Suppressor macrophage treated with lipopolysaccharide for 4 hours (primary cell): Measurements from ENCODE around the gene GRWD1.
A peak's percentile ranks its signal among the peaks of the same experiment; 100 is the strongest.

Experiments used
- DNase-seq: peaks from one replicate; pipeline ENCODE4 v3.0.0-alpha.2; 2020

The GRWD1 gene

DNA sequence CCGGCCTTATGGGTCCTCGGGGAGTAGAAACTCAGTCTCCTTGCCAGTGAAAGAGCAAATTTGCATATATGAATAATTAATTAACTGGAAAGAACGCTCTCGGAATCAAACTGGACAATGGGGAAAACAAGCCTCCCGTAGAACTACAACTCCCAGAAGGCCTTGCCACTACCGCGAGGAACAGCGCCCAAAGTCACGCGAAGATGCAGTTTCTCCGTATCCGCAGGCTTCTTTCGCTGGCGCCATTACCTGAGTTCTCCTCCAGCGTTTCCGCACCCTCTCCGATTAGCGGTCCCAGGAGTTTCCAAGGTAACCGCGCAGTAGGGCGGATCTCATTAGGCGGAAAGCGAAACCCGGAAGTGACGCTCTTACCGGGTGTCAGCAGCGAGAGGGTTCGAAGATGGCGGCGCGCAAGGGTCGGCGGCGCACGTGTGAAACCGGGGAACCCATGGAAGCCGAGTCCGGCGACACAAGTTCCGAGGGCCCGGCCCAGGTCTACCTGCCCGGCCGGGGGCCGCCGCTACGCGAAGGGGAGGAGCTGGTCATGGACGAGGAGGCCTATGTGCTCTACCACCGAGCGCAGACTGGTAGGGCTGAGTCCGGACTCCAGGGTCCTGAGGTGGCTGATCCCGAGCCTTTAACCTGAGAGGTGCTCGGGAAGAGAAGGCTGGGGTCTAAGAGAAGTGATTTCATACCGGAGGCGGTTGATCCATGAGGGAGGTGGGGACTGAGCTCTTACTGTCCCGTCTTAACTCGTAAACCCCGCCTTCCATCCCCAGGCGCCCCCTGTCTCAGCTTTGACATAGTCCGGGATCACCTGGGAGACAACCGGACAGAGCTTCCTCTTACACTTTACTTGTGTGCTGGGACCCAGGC, at the start of gene GRWD1:
GRWD1 (plus strand) TSS at position 378 of the 876 bp plus-strand sequence; CDS start at position 401, 23 bp downstream.
- peak; percentile 95 for DNase-seq

DNA sequence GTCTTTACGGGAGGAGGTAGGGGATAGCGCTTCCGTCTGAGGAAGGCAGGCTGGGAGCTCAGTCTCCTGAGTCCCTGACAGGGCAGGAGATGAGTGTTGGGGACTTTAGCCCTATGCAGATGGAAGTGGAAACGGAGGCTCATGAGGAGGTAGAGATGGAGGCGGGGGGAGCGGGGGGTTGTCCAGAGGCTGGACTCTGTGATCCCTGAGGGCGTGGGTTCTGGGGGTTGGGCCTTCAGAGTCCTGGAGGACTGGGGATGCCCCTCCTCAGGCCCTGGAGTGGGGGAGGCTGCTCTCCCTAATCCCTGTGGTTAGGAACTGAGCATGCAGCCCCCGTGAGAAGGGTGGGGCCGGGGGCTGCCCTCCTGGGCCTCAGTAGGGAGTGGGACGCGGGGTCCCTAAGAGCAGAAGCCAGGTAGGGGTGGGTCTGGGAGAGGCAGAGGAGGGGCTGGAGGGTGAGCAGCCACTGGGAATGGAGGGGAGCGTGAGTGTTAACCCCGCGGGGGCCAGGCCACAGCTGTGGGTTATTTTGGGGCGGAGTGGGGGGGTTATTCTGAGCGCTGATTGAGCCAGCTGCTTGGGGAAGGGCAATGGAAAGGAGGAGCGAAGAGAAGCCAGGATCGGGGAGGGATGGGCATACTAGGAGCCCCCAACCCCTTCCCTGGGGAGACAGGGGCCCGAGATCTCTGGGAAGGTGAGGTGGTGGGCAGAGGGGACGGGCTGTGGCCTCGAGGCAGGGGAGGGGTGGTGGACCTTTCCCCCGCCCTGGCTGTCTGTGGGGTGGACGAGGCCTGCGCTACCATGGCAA, 49.6 kb upstream of the GRWD1 start:
- DNase-seq, result no peak

DNA sequence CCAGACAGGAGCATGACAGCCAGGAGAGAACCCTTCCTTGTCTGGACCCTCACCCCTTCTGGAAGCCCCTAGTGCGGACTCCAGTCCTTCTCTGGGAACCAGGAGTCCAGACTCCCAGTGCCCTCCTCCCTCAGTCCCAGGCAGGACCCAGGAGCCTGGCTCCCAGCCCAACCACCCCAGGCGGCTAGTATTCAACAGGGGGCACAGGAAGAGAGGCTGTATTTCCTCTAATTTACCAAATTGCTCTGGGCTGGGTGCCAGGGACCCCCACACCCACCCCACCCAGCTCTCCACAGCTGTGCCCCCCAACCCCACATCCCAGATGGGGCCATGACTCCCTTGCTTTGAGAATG, 49.0 kb upstream of the GRWD1 start:
- no peak for DNase-seq

DNA sequence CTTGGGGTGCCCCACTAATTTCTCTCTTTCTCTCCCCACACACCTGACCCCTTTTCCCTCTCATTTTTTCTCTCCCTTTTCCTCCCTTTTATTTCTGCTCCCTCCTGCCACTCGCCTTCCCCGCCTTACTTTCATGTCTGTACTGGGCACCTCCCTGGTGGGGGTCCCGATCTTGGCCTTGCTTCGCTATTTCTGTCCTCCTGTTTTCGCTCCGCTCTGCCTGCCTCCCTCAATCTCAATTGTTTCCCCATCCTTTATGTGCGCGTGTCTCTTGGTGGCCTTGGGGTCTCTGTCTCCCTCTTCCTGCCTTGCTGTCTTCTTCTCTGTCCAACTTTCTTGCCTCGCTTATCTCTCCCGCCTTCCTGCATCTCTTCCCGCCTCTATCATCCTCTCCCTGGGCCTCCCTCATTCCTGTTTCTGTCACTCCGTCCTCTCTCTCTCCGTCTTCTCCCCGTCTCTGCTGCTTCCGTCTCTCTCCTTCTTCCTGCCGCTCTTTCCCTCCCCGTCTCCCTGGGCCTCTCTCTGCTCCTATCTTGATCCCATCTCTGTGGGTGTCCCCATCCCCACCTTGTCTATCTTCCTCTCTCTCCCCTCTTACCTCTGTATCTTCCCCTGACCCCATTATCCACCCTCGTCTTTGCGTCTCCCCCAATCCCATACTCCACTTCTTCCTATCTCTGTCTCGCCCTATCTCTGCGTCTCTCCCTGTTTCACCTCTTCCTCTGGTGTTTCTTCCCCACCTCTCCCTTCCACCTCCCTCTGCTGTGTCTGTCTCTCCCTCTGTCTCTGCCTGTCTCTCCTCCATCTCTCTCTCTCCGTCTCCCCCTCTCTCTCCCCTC, 48.3 kb upstream of the GRWD1 start:
- DNase-seq, result no peak

DNA sequence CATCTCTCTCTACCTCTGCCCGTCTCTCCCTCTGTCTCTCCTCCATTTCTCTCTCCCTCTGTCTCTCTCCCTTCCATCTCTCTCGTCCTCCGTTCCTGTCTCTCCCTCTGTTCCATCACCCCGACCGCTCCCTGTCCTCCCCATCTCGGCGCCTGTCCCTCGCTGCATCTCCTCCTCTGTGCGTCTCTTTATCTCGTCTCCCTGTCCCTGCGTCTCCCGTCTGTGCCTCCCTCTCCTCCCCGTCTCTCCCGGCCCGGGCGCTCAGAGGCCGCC, 47.7 kb upstream of the GRWD1 start:
- DNase-seq, result no peak

DNA sequence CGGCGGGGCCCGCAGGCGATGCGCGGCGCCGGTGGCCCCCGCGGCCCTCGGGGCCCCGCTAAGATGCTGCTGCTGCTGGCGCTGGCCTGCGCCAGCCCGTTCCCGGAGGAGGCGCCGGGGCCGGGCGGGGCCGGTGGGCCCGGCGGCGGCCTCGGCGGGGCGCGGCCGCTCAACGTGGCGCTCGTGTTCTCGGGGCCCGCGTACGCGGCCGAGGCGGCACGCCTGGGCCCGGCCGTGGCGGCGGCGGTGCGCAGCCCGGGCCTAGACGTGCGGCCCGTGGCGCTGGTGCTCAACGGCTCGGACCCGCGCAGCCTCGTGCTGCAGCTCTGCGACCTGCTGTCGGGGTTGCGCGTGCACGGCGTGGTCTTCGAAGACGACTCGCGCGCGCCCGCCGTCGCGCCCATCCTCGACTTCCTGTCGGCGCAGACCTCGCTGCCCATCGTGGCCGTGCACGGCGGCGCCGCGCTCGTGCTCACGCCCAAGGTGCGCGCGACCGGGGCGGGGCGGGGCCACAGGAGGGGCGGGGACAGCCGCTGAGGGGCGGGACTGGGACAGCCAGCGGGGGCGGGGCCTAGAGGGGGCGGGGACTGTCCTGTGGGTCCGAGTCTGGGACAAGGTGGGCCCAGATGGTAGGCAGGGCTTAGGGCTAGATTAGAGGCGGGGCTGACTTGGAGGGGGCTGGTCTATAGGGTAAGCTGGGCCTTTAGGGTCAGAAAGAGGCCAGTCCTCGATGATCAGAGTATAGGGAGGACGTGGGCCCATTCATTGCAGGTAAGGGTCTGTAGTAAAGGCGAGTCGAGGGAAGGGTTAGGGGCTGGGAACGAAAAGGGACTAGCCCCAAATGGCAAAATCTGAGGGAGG, 47.2 kb upstream of the GRWD1 start:
- peak; percentile 76 for DNase-seq

DNA sequence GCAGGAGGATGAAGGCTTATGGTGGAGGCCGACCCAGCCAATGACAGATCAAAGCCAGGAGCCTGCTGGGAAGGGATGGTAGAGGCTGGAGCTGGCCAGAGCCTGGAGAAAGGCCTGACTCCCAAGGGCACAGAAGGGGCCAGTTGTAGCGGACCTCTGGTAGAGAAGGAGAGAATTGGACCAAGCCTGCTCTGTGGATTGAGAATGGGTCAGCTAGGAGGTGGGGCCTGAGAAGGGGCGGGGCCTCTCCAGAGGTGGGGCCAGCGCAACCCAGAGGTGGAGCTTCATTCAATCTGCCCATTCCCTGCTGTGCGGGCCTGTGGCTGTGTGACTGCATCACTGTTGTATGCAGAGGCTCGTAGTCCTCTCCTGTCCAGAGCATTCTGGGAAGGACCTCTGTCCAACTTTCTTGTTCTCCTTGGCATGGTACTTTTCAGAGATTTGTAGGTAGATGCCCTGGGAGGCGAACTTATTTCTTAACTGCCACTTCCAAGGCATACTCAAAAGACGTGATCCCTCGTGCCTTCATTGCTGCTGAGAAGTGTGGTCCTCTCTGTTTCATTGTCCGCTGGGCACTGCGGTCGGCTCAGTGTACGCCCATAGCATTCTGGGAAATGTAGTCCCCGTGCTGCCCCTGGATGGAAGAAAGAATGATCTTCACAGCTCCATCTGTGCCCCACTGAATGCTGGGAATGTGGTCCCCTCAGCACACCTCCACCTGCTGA, 45.6 kb upstream of the GRWD1 start:
- DNase-seq, result no peak

DNA sequence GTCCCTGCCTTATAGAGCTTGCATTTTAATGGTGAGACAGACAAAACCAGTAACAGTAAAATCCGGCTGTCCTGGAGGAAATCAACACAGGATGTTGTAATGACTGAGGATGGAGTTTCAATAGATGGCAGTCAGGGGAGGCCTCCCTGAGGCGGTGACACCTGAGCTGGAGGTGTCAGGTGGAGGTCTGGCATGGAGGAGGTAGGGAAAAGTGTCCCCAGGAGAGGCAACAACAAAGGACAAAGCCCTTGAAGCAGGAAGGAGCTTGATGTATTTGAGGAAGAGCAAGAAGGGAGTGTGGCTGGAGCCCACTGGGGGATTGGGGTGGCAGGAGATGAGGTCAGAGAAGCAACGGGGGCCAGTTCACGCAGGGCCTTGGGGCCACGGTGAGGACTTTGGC, 44.5 kb upstream of the GRWD1 start:
- no peak for DNase-seq

DNA sequence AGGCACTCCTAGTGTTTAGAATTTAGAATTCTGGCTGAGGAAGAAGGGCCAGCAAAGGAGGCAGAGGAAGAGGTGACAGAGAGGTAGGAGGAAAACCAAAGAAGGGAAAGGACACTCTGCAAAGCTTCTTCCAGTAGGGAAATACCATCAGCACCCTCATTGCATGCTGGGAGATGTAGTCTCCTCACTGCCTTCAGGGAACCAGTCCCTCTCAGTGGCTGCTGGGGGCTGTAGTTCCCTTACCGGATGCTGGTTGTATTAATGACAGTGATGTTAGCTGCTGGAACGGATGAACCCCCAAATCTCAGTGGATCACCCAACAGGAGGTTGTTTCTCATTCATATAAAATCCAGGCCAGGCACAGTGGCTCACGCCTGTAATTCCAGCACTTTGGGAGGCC, 42.2 kb upstream of the GRWD1 start:
- DNase-seq, result peak; percentile 66

DNA sequence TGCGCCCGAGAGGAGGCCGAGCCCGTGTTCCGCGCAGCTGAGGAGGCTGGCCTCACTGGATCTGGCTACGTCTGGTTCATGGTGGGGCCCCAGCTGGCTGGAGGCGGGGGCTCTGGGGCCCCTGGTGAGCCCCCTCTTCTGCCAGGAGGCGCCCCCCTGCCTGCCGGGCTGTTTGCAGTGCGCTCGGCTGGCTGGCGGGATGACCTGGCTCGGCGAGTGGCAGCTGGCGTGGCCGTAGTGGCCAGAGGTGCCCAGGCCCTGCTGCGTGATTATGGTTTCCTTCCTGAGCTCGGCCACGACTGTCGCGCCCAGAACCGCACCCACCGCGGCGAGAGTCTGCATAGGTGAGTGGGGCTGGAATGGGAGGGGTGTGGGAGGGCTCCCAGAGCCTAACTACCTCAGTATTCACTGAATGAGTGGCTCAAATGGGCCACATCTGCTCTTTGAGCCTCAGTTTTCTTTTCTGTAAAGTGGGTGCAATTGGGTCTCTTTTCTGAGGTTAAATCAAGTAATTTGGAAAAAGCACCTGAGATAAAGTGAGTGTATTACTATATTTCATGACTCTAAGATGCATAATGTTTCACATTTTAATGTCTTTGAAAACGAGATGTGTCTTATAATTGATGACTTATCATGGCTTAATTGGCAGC, 40.6 kb upstream of the GRWD1 start:
- no peak for DNase-seq

DNA sequence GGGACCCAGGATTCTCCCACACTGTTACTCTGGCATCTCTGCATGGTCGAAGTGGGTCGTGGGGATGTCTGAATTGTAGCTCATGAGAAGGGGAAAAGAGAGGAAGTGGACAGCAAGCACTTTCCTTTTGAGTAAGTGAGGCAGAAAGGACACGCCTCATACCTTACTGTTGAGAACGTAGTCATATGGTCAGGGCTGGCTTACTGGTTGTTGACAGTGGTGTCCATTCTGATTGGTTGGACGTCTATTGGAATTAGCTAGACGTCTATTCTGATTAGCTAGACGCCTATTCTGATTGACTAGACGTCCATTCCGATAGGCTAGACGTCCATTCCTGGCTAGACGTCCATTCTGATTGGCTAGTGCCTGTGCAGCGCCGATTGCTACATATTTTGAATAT, 39.9 kb upstream of the GRWD1 start:
- DNase-seq, result peak; percentile 41

DNA sequence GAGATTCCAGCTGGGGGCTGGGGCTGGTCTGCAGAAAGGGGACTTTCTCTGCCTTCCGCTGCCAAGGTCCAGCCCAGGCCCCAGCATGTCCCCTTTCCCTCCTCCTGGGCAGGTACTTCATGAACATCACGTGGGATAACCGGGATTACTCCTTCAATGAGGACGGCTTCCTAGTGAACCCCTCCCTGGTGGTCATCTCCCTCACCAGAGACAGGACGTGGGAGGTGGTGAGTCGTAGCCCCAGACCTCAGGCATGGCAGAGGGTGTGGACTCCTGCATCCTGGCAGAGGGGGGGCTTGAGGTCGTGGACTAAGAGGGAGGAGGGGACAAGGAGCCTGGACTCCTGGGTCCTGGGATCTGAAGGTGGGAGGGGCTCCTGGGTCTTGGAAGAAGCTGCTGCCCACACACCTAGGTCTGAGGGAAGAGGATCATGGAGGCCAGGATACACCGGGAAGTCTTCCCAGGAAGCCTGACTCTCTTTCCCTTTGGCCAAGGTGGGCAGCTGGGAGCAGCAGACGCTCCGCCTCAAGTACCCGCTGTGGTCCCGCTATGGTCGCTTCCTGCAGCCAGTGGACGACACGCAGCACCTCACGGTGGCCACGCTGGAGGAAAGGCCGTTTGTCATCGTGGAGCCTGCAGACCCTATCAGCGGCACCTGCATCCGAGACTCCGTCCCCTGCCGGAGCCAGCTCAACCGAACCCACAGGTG, 31.8 kb upstream of the GRWD1 start:
- DNase-seq, result no peak

DNA sequence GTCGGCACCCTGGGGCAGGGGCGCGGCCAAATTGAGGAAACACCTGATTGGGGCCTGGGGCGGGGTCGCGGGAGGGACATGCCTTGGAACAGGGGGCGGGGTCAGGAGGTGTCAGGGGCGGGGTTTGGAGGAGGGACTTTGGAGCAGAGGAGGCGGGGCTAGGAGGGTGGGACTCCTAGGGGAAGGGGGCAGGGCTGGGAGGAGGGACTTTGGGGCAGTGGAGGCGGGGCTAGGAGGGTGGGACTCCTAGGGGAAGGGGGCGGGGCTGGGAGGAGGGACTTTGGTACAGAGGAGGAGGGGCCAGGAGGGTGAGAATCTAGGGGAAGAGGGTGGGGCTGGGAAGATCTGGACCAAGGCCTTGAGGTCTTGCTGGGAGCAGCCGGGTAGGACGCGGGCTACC, 30.4 kb upstream of the GRWD1 start:
- peak; percentile 93 for DNase-seq

DNA sequence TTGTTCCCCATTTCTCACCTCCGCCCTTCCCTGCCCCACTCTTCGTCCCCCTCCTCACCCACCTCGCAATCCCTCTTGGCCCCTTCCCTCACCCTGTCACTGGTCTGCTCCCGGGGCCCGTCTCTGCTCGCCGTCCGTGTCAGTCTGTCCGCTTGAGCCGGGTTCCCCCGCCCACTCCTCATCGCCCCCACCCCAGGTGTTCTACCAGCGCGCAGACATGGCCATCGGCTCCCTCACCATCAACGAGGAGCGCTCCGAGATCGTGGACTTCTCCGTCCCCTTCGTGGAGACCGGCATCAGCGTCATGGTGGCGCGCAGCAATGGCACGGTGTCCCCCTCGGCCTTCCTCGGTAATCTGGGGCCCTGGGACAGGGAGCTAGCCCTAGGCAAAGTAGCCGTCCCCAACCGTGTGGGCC, 30.0 kb upstream of the GRWD1 start:
- DNase-seq, result no peak

DNA sequence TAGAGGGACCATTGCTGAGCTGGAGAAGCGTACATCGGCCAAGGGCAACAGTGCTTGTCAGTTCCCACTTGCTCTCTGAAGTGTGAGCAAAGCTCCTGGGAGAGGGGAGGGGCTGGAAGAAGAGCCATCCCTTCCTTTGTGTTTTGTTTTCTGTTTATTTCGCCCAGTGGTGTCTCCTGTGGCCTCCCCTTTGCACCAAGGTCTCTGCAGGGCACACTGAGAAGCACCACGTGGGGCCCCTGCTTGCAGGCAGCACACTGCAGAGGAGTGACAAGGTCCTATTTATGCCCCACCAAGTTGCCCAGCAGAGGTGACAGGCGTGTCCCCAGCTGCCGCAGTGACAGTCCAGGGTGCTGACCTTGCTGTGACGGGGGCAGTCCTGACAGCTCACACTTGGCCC, 28.4 kb upstream of the GRWD1 start:
- no peak for DNase-seq

DNA sequence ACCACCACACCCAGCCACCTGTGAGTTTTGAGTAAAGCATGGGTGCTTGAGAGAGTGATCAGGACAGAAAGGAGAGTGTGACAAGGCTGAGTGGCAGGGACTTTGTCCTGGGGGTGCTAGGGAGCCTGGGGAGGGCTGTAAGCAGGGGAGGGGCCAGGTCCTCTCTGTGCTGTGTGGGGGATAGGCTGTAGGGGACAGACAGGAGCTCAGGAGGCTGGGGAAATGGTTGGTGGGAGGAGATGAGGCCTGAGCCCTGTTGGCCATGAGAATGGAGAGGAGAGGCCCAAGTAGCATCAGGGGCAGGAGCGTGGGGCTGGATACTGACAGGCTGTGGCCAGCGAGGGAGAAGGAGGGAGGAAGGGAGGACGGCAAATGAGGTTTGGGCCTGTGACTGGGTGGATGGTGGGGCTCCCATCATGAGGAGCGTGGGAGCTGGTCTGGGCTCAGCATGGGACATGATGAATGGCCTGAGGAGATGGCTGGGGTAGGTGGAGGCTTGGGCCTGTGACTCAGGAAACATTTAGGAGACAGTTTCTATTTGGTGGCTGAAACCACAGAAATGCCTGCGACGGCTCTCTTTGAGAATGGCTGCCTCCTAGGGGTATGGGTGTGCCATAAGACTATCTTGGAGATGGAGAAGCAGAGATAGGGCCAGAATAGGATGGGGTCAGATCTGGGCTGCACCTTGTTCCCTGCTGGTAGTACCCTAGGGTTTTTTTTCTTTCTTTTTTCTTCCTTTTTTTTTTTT, 27.3 kb upstream of the GRWD1 start:
- DNase-seq, result peak; percentile 42

DNA sequence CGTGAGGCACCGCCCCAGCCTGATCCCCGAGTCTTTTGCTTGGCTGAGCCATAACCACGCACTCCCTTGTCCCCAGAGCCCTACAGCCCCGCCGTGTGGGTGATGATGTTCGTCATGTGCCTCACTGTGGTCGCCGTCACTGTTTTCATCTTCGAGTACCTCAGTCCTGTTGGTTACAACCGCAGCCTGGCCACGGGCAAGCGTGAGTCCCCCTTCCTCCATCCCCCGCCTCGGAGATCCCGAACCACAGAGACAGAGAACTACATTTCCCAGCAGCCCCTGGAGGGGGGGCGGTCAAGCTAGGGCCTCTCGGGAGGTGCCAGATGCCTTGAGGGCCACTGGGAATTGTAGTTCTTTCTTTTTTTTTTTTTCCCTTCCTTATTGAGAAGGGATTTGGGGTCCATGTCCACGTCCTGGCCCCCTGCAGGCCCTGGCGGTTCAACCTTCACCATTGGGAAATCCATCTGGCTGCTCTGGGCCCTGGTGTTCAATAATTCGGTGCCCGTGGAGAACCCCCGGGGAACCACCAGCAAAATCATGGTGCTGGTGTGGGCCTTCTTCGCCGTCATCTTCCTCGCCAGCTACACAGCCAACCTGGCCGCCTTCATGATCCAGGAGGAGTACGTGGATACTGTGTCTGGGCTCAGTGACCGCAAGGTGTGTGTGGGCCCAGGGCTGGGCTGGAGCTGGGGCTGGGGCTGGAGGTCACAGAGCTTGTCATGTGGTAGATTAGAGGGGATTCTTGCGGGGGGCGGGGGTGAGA, 26.4 kb upstream of the GRWD1 start:
- peak; percentile 67 for DNase-seq

DNA sequence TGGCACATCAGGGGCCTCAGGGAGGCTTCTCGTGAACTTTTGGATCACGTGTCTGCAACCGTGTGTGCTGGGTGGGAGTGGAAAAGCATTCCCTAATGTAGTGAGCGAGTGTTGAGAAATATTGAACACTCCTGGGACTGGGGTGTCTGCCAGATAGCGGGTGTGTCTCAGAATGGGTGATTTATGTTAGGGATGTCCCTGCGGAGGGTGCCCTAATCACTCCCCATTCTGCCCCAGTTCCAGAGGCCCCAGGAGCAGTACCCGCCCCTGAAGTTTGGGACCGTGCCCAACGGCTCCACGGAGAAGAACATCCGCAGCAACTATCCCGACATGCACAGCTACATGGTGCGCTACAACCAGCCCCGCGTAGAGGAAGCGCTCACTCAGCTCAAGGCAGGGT, 24.2 kb upstream of the GRWD1 start:
- no peak for DNase-seq

DNA sequence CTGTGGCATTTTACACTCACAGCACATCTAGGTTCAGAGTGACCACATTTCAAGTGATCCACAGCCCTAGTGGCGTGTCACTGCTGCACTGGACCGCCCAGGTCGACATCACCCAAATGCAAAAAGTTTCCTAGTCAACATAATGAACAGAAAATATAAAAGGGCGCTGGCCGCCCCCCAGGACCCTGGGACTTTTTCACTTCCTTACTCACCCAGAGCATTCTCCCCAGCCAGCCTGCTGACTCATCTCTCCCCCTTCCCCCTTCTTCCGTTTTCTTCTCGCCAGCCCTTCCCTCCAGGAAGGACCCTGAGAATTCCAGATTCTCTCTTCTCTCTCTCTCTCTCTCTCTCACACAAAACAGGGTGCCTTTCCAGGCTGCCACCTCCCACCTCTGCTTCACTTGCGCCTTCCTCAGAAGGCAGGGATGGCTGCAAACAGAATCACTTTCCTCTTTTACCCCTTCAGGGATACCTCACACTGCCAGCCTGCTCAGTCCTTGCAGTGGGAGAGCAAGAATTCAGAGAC, 21.0 kb upstream of the GRWD1 start:
- DNase-seq, result peak; percentile 64
